ENCODE measurements around the gene SAPCD2.
A peak's percentile ranks its signal among the peaks of the same experiment; 100 is the strongest.

- no peak for TF ChIP-seq POLR2A (IDR thresholded peaks at IDR 0.05)
- peak in 2 of 4 experiments; percentile 68 to 72 for TF ChIP-seq CTCF (IDR thresholded peaks at IDR 0.05)
These were observed 41.9 kb downstream of the SAPCD2 start for GRCh38 chr9:137028263-137029057.

Measured in uterus (tissue), 2 donors.